Measurements from ENCODE around the gene SLC8A1.

The SLC8A1 gene

DNA sequence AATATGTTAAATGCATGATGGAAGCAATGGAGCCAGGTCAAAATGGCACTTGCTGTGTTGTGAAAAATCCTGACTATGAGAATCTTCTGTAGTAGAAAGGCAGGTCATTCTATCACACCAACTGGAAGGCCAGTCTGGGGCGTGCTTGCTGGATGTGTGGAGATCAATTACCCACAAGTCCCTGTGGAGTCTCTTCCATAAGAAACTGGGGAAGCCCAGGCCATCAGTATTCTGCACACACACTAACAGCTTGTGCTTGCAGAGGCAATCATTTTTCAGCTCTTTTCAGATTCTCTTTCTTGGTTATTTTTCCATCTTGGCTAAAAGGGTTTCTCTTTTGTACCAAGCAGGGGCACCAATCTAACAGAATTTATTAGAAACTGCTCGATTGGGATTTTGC is 190.8 kb downstream of the SLC8A1 start:
- DNase-seq, result no peak

- no peak for DNase-seq
These were observed 191.5 kb downstream of the SLC8A1 start for GRCh38 chr2:40260437-40260836.

- DNase-seq, result no peak
These were observed 192.0 kb downstream of the SLC8A1 start for GRCh38 chr2:40259900-40260299.

DNA sequence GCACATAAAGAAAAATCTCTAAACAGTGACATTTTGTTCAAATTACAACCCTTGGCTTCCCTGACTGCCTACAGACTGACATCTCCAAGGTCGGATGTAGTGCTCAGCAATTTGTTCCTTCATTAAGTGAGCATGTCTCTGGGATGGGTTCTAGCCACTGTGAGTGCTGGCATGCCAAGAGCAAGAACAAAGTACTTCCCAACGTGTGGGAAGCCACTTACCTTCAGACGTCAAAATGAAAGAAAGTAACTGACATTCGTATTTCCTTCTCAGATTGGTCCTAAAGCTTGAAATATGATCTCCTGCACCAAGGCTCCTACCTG is 193.8 kb downstream of the SLC8A1 start:
- DNase-seq, result no peak

DNA sequence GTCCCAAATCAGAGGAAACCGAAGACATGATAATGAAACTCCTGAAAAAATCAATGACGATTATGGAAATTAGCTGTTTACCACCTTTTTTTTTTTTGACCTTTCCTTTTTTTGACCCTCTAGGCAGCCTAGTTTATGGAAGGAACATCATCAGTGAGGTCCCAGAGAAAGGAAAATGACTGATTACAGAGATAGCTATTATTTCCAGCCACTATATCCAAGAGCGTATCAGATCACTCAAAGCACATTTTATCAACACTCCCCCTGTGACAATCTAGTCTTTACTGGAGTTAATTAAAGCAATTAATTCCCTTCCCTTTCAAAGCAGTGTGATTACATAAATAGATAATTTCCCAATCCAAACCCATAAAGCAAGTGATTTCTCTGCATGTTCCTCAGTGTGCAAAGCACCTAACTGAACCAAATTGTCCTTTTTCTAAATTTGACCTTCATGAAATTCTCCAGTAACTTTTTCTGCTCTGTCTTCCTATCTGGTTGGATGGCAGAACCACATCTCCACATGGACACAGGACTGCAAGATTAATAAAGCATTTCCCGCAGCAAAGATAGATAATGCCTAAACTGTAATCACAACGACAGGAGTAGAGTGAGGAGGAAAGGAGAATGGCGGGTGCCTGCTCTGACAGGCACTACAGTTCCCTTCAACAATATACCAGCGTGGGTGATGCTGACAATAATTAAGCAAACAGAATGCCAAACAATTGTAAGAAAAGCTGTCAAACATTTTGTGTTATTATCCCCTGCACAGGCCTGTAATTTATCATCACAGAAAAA is 194.4 kb downstream of the SLC8A1 start:
- no peak for DNase-seq

GRCh38 chr2:40256649-40257048 is 195.2 kb downstream of the SLC8A1 start:
- DNase-seq, result no peak

DNA sequence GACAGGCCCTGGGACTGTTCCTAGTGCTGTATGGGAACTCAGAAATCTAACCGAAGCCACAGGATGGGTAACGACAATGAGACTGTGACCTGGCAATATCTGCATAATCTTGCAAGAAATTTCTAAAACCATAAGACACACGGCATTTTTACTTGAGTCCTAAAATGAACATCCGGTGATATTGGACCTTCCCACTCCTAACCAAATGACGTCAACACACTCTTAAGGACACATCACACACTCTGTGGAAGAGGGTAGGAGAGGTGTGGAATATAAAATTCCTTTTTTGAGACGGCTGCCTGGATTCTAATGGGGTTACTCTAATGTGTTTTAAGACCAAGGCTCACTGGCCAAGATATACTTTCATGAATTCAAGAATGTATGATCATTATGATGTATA is 195.9 kb downstream of the SLC8A1 start:
- DNase-seq, result no peak

DNA sequence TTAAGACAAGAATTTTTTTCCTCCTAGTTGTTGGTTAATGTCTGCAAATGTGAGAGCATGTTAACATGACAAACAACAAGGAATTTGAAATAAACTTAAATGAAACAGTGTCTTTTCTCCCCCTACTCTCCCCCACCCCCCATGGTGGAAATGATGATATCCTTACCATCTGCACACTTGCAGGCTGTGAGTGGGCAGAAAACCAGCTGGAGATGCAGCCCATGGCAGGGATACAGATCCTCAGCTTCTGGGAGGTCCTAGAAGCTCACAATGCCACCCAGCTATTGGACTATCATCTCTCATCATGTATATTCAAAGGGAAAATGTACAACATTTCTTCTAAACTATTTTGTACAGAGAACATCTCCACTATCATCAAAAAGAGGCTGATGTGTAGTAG is 196.8 kb downstream of the SLC8A1 start:
- no peak for DNase-seq

GRCh38 chr2:40254611-40255010 is 197.3 kb downstream of the SLC8A1 start:
- no peak for DNase-seq

DNA sequence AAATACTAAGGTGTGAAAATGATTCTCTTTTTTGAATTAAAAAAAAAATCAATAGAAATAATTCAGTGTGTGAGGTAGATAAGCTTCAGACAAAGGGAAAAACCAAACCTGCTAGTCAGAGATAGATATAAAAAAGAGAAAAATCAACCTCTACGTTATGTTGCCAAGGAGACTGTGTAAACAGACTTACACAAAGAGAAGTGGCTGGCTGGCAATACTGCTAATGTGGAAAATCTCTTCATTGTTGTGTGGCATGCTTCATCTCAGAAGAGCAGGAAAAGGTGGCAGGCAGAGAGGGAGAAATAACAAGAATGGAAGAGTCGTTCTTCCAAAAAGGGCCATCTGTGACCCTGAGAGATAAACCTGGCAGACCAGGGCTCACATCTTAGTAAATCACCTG is 200.8 kb downstream of the SLC8A1 start:
- DNase-seq, result no peak

DNA sequence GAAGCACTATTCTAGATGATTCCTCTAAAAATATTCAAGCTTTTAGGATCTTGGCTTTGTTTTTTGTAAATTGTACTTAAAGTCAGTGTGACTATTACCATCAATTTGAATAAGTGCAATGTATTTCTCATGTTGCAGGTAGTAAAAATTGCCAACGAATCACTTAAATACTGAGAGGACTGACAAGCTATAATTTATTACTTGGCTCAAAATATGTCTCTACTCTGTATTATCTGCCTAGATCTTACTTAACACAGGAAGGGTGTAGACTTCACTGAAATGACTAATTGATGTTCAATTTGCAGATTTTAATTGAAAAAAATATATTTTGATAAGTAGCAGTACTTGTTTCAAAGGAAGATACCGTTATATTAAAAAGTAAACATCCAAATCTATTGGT is 202.3 kb downstream of the SLC8A1 start:
- no peak for DNase-seq

DNA sequence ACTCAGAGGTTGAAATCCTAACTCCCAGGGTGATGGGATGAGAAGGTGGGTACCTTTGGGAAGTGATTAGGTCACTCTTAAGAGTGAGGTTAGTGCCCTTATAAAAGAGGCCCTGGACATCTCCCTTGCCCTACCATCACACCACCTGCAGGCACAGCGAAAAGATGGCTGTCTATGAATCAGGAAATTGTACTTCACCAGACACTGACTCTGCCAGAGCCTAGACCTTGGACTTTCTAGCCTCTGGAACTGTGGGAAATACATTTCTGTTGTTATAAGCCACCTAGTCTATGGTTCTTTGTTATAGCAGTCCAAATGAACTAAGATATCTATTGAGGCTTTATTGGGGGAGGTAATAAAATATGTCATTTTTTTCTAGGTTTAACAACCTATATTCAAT is 203.6 kb downstream of the SLC8A1 start:
- no peak for DNase-seq

GRCh38 chr2:40244675-40245074 is 207.2 kb downstream of the SLC8A1 start:
- no peak for DNase-seq

GRCh38 chr2:40244251-40244650 is 207.6 kb downstream of the SLC8A1 start:
- no peak for DNase-seq

- no peak for DNase-seq
These were observed 208.2 kb downstream of the SLC8A1 start for GRCh38 chr2:40243581-40244187.

- no peak for DNase-seq
These were observed 209.6 kb downstream of the SLC8A1 start for GRCh38 chr2:40242315-40242714.

- peak; percentile 58 for DNase-seq
These were observed 211.8 kb downstream of the SLC8A1 start for GRCh38 chr2:40240070-40240469.

- DNase-seq, result no peak
These were observed 221.0 kb downstream of the SLC8A1 start for GRCh38 chr2:40230707-40231432.

DNA sequence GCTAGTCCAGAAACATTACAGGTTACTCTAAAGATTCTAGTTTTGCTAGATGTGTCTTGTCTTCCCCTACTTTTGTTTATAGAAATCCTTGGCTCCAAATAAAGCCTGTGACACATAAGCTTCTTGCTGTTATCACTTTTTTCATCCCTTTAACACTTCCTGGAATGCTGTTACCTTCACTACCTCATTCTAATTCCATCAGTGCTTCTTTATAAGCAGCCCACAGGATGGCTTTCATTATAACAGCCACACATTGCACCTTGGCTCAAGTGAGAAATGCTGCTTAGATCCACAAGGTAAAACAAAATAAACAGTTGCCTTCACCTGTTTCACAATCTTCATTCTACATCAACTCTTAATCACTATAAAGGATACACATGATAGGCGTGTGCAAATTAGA is 221.7 kb downstream of the SLC8A1 start:
- no peak for DNase-seq

DNA sequence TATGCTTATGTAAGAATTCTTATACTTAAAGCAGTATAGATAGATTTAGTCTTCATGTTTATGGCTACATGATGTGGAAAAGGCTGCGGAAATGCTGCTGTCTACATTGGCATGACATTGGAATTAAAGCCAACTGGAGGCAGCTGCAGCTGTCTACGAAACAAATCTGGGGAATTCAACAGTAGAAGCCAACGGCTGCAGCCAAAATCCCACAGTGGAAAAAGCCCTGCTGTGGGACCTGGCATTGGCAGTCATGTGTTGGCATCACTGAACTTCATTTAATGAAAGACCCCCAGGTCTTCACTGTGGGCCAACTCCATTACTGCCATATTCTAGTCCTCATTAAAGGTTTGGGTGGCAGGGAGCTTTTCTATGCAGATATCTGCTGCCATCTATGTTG is 223.6 kb downstream of the SLC8A1 start:
- DNase-seq, result no peak

GRCh38 chr2:40227210-40227609 is 224.7 kb downstream of the SLC8A1 start:
- DNase-seq, result no peak

DNA sequence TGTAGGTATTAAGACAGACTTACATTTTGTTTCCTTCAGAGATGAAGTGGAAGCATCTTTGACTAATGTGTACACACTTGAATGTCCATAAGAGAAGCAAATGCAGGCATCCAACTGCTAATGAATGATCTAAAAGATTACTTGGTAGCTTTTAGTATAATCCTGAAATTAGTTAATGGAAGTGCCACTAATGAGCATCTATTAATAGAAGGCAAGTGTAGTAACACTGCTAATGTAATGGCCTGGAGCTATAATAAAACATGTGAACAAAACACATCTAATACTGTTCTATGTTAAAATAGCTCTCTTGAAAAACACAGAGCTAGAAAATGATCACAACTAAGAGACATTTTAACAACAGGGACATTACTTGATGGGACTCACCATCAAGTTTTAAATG is 225.3 kb downstream of the SLC8A1 start:
- no peak for DNase-seq

- no peak for DNase-seq
These were observed 226.2 kb downstream of the SLC8A1 start for GRCh38 chr2:40225670-40226210.

DNA sequence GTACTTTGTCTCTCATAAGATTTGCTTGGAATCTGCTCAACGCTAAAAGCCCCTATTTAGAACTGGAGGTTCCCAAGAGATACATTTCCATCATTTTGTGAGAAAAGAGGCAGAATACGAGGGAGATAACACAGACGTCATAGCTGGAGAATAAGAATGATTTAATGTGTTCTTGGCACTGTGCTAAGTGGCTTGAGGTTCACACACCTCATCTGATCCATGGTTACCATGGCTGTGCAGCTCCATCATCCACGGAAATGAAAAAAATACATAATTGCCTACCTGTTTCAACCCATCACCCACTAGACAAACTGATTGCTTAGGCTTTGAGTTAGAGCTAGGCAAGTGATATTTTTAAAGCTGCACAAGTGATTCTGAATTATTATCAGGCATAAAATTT is 227.6 kb downstream of the SLC8A1 start:
- no peak for DNase-seq

All from T1000 (cell line).